GM21529 (cell line): Measurements from ENCODE around the gene SLC16A8.

Experiments
- ATAC-seq: cut with Tn5 transposase; IDR thresholded peaks from one replicate; pipeline ENCODE4 v1.9.1; 2021; ENCODE audit not compliant: unreplicated experiment

Gene SLC16A8

DNA sequence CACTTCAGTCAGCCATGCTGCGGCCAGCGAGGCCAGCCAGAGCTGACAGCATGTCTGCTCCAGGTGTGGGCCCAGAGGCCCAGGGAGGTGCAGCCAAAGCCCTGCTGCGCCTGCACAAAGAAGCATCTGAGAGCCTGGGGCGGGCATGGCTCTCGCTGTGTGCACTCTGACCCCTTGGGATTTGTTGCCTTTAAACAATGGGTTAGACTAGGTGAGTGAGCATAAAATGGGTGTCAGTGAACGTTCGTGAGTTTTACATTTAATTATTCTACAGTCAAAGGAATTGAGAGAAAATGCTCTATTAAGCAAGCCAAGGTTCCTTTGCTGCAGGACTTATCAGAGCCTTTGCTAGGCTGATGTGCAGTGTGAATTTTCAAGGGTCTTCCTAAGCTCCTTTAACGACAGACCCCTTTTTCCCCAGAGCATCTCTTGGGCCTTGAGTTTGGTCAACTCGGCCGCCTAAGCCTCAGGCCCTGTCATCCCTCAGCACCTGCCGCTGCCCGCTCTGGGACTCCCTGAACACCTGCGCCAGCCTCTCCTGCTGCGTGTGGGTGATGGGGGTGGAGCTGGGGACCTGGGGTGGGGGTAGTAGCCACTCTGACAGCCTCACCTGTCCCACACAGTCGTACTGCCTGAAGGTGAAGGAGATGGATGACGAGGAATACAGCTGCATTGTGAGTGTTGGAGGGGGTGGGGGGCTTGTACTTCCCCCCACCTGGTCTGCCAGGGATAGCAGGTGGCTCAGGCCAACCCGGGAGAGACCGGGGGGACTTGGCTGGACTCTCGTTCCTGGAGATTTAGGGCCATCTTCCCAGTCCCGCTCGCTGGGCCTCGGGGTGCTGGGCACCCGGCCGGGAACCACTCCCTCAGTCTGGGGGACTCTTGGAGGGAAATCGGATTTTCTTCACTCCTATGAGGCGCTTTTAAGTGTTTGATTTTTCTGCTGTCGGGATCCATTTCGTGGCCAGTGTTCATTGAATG, 10.5 kb downstream of the SLC16A8 start:
- ATAC-seq: no peak

DNA sequence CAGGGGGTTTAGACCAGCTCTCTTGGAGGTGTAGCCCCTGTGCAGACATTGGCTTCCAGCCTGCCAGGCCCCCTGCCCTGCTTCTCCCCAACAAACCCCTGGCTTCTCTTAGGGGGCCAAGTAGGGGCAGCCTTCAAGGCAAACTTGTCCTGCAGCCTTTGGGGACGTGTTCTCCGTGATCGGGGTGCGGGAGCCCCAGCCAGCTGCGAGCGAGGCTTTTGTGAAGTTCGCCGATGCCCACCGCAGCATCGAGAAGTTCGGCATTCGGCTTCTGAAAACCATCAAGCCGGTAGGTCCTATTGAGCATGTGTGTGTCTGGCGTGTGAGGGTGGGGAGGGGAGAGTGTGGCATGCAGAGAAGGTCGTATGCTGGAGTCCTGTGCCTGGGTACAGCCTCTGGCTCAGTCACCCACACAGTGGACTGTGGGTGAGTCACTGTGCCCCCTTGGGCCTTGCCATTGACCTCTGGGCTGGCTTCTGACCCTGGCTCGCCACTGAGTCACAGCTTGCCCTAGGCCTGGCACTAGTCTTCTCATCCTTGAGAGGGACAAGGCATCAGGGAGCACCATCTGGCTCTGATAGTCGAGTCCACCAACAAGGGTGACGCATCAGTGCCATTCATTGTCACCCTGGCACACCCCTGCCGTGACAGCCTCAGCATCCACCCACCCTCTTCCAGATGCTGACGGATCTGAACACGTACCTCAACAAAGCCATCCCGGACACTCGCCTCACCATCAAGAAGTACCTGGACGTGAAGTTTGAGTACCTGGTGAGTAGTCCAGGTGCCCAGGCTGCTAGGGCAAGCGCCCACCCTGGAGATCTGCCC, 11.4 kb downstream of the SLC16A8 start:
- ATAC-seq: no peak

GRCh38 chr22:38071421-38072321, 12.3 kb downstream of the SLC16A8 start:
- no peak for ATAC-seq

GRCh38 chr22:38070250-38070921, 13.6 kb downstream of the SLC16A8 start:
- no peak for ATAC-seq

GRCh38 chr22:38069372-38070249, 14.4 kb downstream of the SLC16A8 start:
- ATAC-seq: no peak

DNA sequence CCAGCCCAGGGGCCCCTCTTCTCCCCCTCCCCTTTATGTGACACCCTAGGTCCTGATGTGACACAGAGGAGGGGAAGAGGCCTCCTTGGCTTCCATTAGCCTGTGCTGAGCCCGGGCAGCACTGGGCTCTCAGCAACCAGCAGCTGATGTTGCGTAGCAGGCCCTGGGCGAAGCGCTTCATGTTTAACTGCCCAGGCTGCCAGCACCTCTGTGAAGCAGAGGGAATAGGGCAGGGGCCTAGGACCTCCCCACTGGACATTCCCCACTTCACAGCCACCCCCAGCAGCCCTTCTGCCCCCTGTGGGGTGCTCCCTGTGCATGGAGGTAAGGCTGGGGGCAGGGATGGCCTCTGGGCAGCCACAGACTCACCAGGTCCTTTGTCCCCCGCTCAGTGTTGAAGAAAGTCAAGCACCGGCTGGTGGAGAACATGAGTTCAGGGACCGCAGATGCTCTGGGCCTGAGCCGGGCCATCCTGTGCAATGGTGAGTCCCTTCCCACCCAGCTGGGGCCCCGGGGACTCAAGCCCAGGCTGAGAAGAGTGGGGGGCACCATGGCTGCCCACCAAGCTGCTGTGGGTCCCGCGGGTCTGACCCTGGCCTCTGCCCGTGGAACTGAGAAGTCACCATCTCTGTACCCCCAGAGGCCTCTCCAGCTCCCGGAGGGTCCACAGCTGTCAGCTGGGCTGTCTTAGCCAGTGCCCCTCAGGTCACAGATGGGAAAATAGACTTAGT, 15.2 kb downstream of the SLC16A8 start:
- no peak for ATAC-seq

GRCh38 chr22:38067761-38068360, 16.1 kb downstream of the SLC16A8 start:
- ATAC-seq: no peak

DNA sequence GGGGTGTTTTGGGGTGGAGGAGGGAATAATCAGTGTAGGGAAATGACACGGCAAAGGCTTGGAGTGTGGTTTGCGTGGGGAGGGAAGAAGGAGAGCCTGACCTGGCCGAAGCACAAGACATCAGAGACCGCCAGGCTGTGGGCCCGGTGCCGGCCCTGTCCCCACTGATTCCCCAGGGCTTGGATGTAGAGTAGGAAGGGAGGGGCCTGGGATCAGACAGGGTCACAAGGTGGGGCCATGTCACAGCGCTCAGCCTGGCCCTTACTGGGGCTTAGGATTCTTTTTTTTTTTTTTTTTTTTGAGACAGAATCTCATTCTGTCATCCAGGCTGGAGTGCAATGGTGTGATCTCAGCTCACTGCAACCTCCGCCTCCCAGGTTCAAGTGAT, 17.0 kb downstream of the SLC16A8 start:
- no peak for ATAC-seq

GRCh38 chr22:38066381-38067027, 17.5 kb downstream of the SLC16A8 start:
- ATAC-seq: no peak

GRCh38 chr22:38065539-38065938, 18.4 kb downstream of the SLC16A8 start:
- ATAC-seq: no peak

DNA sequence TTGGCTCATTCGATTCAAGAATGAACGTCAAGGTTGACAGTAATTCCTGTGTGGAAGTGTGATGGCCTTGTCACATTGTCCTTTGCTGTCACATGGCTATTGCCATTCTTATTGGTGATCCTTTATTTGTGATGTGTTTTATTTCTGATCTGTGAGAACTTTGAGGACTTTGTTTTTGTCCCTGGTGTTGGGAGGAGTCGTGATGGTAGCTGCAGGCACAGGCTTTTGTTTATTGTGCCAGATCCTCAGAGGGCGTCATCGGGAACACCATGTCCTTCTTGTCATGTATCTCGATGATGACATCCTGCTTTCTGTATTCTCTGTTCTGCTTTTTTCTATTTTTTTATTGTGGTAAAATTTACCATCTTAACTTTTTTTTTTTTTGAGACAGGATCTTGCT, 21.2 kb downstream of the SLC16A8 start:
- ATAC-seq: no peak

DNA sequence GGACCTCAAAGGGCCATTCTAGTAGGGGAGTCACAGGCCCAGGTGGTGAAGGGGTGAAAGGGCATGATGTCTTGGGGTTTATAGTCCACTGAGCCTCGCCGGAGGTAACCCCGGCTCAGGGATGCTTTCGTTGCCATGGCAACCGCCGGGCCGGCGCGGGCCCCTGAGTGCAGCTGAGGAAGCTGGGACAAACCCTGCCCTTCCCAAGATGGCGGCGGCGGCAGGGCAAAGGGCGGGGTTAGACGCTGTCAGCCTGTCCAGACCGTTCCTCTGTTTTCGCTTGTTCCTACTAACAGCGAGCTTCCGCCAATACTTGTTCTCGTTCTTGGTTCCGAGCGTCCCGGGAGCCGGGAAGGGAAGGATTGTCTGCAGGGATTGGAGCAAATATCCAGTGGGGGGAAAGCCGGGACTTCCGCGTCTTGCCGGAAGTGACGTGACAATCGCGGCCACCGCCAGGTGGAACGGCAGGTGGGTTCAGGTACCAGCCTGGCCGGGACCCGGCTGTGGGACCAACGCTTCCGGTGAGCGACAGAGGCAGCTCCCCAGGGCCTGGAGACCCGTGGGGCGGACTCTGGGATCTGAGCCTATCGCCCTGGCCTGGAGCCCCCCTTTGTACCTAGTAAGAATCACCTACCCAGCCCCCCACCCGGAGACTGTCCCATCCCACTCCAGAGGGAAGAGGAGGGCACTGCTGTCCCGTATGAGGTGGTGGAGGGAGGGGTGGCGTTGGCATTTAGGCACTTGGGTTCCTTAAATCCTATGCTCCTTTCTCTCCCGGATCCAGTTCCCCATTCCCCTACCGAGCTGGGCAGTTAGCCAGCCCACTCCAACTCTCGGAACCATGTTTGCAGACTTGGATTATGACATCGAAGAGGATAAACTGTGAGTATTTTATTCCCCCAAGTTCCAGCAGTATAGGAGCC, 26.8 kb downstream of the SLC16A8 start, which contains the start of gene PICK1:
TSS of gene PICK1 (plus strand) at position 436 of the 923 bp plus-strand sequence. CDS start at position 842, 406 bp downstream.
- ATAC-seq: no peak

GRCh38 chr22:38051900-38052862, 31.8 kb downstream of the SLC16A8 start:
- ATAC-seq: no peak

GRCh38 chr22:38051261-38051660, 32.7 kb downstream of the SLC16A8 start:
- ATAC-seq: no peak

DNA sequence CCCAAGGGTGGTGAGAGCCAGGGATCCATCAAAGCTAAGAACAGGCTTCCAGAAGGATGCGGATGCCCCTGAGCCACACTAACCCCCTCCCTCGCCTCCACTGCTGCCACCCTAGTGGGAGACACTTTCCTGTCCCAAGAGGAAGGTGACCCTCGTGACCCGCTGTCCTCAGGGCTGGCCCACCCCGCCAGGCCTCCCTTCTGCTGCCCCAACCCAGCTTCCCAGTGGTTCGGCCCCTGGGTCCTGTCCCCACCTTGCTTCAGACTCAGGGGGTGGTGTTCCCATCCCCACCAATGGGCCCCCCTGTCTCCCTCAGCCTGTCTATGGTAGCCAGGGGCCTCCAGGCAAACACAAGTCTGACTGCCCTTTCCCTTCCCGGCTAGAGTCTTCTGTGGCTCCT, 33.3 kb downstream of the SLC16A8 start:
- no peak for ATAC-seq
